Smooth muscle cell of the pulmonary artery (primary cell): Measurements from ENCODE around the gene PDZD11. TPM values are rescaled to one million over a fixed set of nuclear protein-coding genes. Genes with fewer than 3 reads are reported as not detected.

Experiments used
- total RNA-seq: library from RNA; depleted of rRNA; stranded (reverse); fragments of >200 nt; gene quantifications from 2 replicates; pipeline ENCODE4 v1.2.3, GENCODE V29; 2014

The PDZD11 gene
- 33.3 and 42.8 TPM in 2 replicates for total RNA-seq

GRCh38 chrX:70289793-70290770 lies at the start of gene PDZD11, which contains the start of gene KIF4A:
TSS of gene PDZD11 (minus strand) at chrX:70289927. CDS start at chrX:70289341, 586 bp downstream.
TSS of gene KIF4A (plus strand) at chrX:70290104. CDS start at chrX:70290459, 355 bp downstream.

GRCh38 chrX:70281951-70282350 lies 7.8 kb downstream of the PDZD11 start, which contains the start of gene RAB41:
TSS of gene RAB41 (plus strand) at chrX:70282172. CDS start at chrX:70282218, 46 bp downstream.

GRCh38 chrX:70268034-70268433 lies 21.7 kb downstream of the PDZD11 start, which contains the start of gene ARR3:
TSS of gene ARR3 (plus strand) at chrX:70268334. CDS start at chrX:70269386, 1,052 bp downstream.

GRCh38 chrX:70260104-70260503 lies 29.6 kb downstream of the PDZD11 start, which contains the start of gene P2RY4:
TSS of gene P2RY4 (minus strand) at chrX:70260204. CDS start at chrX:70259624, 580 bp downstream.

Other genes with a start within 250 kb of the PDZD11 start
- not detected in 2 replicates for gene AWAT2, start 240.0 kb downstream of the PDZD11 start, total RNA-seq
- gene OTUD6A, start 227.5 kb downstream of the PDZD11 start, total RNA-seq, result not detected in 2 replicates
- 56.6 and 74.7 TPM in 2 replicates for gene IGBP1, start 156.5 kb downstream of the PDZD11 start, total RNA-seq
- gene DGAT2L6, start 112.4 kb downstream of the PDZD11 start, total RNA-seq, result not detected in 2 replicates
- gene AWAT1, start 55.3 kb downstream of the PDZD11 start, total RNA-seq, result not detected in 2 replicates
- gene P2RY4, start 29.7 kb downstream of the PDZD11 start, total RNA-seq, result 0.07 and 0.13 TPM in 2 replicates
- gene ARR3, start 21.6 kb downstream of the PDZD11 start, total RNA-seq, result not detected in 2 replicates
- not detected in 2 replicates for gene RAB41, start 7.8 kb downstream of the PDZD11 start, total RNA-seq
- 2.2 and 4.7 TPM in 2 replicates for gene KIF4A, start 177 bp upstream of the PDZD11 start, total RNA-seq
- gene GDPD2, start 133.4 kb upstream of the PDZD11 start, total RNA-seq, result not detected in 2 replicates
- 14.3 and 22.2 TPM in 2 replicates for gene DLG3, start 154.9 kb upstream of the PDZD11 start, total RNA-seq